GM21737 (cell line): ENCODE data around the gene LARGE1.
A peak's percentile ranks its signal among the peaks of the same experiment; 100 is the strongest.

ENCODE experiments used
- ATAC-seq: cut with Tn5 transposase; IDR thresholded peaks from one replicate; pipeline ENCODE4 v1.9.1; 2021; ENCODE audit warnings: mild to moderate bottlenecking, moderate library complexity; ENCODE audit not compliant: unreplicated experiment

LARGE1 gene

DNA sequence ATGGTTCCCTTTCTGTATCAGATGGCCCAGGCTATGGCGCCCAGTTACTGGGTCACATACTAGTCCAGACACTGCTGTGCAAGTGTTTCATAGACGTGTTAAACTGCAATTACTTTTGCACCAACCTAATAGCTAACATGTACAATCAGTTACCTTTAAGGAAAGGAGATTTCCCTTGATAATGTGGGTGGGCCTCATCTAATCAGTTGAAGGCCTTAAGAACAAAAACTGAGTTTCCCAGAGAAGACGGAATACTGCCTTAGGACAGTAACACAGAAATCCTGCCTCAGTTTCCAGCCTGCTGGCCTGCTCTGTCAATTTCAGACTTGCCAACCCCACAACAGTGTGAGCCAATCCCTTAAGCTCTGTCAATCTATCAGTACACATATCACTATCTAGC, 632.2 kb downstream of the LARGE1 start:
- no peak for ATAC-seq

DNA sequence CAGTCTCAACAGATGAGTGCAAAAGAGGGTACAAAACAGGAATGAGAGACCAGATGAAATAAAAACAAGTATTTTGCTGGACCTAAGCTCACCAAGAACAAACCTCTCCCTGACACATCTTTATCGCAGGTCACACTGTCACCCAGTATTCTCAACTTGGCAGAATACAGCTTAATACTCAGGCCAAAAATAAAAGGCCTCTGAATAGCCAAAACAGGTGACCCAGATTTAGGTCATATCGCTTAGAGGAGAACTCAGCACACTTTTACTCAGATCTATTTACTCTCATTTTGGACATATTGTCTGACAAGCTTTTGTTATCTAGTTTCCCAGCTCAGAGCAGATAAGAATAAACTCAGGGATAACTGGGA, 645.2 kb downstream of the LARGE1 start:
- no peak for ATAC-seq

DNA sequence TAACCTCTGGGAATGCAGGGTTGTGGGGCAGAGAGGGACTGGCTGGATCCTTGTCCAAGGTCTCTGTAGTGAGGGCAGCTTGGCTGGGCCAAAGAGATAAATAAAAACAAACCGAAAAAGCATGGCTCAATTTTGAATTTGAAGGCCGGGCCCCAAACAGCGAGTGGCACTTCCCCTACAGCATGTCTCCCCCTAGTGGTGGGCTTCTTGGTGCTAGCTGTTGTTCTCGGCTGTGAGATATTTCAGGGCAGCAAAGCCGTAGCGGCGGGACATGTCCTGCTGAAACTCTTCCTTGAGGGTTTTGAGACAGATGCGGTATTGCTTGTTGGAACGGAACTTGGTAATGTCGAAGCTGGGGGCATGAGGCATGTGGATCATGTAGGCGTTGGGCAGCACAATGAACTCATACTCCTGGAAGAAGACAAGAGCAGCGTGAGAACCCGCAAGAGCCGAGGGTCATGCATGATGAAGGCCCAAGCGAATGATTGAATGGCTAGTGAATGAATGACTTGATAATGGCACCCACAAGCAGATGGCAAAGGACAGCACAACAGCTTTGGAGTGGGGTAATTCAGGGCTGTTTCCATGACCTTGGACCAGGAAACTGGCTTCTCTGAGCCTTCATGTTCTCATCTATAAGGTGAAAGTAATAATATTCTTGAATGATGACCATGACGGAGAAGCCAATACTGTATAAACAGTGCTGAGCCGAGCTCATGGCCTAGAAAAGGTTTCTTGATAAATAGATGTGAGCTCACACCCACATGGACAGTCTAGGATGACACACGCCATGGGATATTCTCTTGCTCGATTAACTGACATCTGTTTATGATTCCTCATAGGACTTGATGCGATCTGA, 645.8 kb downstream of the LARGE1 start:
- no peak for ATAC-seq

- ATAC-seq: no peak
These were observed 647.4 kb downstream of the LARGE1 start for GRCh38 chr22:33272871-33273270.

DNA sequence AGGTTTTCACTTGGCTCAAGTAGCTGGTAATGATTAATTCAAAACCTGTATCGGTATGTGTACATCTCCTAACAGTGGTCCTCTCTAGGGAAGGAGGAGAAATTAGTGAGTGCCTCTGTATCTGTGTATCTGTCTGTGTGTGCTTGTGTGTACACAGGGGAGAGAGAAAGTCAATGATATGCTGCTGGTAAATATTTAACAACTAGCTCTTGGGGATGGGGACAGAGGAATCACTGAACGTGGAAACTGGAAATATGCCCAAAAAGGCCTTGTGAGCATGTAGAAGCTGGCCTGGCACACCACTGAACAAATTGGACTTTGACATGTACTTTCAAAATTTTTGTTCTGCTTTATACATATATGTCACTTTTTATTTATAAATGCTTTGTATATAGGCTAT, 648.1 kb downstream of the LARGE1 start:
- peak; percentile 33 for ATAC-seq

DNA sequence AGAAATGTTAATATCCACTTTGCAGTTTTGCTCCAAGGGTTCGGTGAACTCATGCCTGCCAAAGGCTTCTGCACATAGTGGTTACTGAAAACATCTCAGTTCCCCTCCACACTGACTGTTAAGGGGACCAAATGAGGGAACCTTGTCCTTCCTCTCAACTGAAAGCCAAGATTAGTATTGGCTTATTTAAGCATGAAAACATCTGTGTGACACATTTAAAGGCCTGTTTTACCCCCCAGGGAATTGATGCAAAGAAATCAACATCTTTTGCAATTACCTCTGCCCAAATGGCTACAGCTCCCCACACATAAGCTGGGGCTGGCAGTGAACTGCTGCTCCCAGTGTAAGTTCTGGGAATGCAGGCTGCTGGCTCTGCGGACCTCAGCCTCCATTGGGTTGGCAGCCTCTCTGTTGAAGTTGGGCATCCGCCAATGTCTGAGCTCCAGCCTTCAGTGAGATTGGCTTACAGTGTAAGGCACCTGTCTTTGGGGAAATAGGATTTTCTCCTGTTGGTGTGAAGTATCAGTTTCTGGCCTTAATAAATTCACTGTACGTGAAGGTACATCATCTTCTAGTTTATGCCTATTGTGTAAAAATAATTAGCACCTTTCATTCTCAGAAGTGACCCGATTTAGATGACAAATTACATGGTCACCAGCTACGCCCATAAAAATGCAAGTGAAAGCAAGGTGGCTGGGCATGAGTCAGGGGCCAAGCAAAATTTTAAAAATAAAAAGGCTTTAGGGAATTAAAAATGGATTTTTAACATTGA, 648.7 kb downstream of the LARGE1 start:
- ATAC-seq: peak; percentile 65

DNA sequence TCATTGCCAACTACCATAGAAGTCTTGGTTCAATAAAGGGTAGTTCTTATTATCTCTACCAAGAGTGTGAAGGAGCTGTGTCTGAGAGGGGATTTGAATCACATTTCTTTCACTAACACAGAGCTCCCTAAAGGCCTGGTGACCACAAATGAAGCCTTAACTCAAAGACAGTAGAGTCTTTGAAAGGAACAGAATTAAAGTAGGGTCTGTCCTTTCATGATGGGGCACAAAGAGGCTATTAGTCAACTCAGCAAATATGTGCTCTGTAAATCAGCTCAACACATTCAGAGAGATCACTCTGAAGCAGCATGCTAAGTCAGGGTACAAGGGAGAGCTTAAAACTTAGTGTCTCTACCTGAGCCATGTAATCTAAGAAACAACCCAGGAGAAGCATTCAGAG, 649.7 kb downstream of the LARGE1 start:
- no peak for ATAC-seq

DNA sequence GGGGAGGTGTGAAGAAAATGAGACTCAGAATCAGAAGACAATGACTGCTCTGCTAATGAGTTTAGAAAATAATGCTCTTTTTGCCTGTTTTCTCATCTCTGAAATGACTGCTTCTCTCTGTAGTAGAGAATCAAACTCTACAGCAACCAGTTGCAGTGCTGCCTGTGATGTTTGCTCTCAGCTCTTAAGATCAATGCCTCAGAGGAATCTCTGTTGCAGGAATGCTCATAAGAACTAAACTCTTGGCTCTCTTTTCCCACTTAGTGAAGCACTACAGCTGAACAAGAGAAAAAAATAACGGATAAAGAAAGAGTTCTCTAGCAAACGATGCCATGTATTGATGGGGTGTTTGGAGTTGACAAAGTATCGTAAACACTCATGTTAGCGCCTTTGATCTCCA, 658.6 kb downstream of the LARGE1 start:
- no peak for ATAC-seq

DNA sequence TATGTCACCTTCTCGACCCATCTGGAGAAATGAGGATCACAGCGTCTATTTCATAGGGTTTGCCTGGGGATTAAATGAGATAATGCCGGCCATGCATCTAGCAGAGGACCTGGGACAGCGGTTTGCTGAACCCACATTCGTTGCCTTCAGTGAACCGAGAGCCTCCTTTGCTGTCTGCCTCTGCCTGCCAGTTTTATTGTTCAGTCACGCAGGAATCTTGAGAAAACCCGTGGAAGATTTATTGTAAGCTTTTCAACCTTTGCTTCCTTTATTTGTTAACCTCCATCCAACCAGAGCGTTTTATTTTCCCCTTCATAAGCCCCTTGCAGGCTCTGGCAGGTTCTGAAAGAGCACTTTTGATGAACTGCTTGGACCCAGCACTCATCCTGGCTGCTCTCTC, 659.8 kb downstream of the LARGE1 start:
- ATAC-seq: no peak

DNA sequence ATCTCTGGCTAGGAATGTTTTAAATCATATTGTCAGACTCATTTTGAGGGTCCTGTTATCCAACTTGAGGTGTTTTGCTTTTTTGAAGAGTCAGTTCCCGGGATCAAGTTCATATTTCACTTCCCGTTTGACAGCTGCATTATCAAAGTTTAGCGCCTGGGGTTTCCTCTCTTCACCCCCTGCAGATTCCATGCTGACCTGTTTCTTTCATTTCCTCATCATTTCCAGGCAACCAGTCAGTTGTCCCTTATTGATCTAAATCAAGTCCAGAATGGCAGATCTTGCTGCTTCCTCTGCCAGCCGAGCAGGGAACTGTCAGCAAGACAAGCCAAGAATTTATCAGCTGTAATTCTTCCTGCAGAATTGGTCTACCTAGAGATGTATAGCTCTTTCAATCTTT, 664.5 kb downstream of the LARGE1 start:
- ATAC-seq: no peak

DNA sequence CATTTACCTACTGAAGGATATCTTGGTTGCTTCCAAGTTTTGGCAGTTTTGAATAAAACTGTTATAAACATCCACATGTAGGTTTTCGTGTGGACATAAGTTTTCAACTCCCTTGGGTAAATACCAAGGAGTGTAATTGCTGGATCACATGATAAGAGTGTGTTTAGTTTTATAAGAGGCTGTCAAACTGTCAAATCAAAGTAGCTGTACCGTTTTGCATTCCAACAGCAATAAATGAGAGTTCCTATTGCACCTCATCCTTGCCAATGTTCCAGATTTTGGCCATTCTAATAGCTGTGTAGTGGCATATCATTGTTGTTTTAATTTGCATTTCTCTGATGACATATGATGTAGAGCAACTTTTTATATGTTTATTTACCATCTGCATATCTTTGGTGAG, 671.3 kb downstream of the LARGE1 start:
- ATAC-seq: no peak

GRCh38 chr22:33247758-33248157, 672.5 kb downstream of the LARGE1 start:
- peak; percentile 74 for ATAC-seq

DNA sequence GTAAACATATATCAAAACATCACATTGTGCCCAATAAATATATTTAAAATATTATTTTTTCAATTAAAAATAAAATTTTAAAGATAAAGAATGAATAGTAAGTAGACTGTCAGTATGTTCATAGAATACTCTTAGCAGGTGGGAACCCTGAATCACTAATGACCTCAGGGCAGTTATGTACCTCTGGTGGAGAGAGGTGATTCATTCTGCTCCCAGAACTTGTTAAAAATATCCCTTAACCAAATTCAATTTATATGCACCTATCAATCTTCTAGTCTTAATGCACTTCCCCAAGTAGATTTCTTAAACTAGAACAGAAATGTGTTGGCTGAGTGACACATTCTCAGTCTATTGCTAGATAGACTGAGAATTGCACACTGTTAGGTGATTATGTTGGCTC, 678.2 kb downstream of the LARGE1 start:
- ATAC-seq: no peak

- ATAC-seq: no peak
These were observed 679.3 kb downstream of the LARGE1 start for GRCh38 chr22:33240888-33241475.

- no peak for ATAC-seq
These were observed 688.2 kb downstream of the LARGE1 start for GRCh38 chr22:33232071-33232470.

GRCh38 chr22:33227791-33228190, 692.5 kb downstream of the LARGE1 start:
- ATAC-seq: no peak

- ATAC-seq: no peak
These were observed 695.4 kb downstream of the LARGE1 start for GRCh38 chr22:33224841-33225240.
